ENCODE results near the gene CACNB4.
"Not testable (repeated sequence)": the region's sequence is repeated elsewhere in the genome, so short reads cannot be mapped to it uniquely, and the experiment has no call there.

Gene CACNB4

GRCh38 chr2:152019732-152020131, 79.1 kb downstream of the CACNB4 start:
- no peak for DNase-seq (ENCODE audit: low read depth)

GRCh38 chr2:152016181-152017120, 82.4 kb downstream of the CACNB4 start:
- DNase-seq (ENCODE audit: low read depth) = no peak

GRCh38 chr2:152015552-152015951, 83.3 kb downstream of the CACNB4 start:
- no peak for DNase-seq (ENCODE audit: low read depth)

- DNase-seq (ENCODE audit: low read depth) = peak; percentile 4
These were observed 86.1 kb downstream of the CACNB4 start for GRCh38 chr2:152012697-152013096.

- DNase-seq (ENCODE audit: low read depth) = no peak
These were observed 87.1 kb downstream of the CACNB4 start for GRCh38 chr2:152011724-152012123.

GRCh38 chr2:152005607-152006006, 93.2 kb downstream of the CACNB4 start:
- DNase-seq (ENCODE audit: low read depth) = no peak

GRCh38 chr2:152003283-152003682, 95.6 kb downstream of the CACNB4 start:
- not testable (repeated sequence) for DNase-seq (ENCODE audit: low read depth)

- DNase-seq (ENCODE audit: low read depth) = peak; percentile 9
These were observed 99.8 kb downstream of the CACNB4 start for GRCh38 chr2:151999053-151999452.

- no peak for DNase-seq (ENCODE audit: low read depth)
These were observed 102.4 kb downstream of the CACNB4 start for GRCh38 chr2:151996243-151997003.

GRCh38 chr2:151995161-151995557, 103.7 kb downstream of the CACNB4 start:
- no peak for DNase-seq (ENCODE audit: low read depth)

GRCh38 chr2:151994178-151994577, 104.7 kb downstream of the CACNB4 start:
- not testable (repeated sequence) for DNase-seq (ENCODE audit: low read depth)

GRCh38 chr2:151991010-151991409, 107.8 kb downstream of the CACNB4 start:
- no peak for DNase-seq (ENCODE audit: low read depth)

GRCh38 chr2:151989378-151989777, 109.5 kb downstream of the CACNB4 start:
- no peak for DNase-seq (ENCODE audit: low read depth)

GRCh38 chr2:151987484-151987883, 111.4 kb downstream of the CACNB4 start:
- no peak for DNase-seq (ENCODE audit: low read depth)

- no peak for DNase-seq (ENCODE audit: low read depth)
These were observed 114.3 kb downstream of the CACNB4 start for GRCh38 chr2:151984424-151985083.

- DNase-seq (ENCODE audit: low read depth) = no peak
These were observed 115.6 kb downstream of the CACNB4 start for GRCh38 chr2:151983221-151983620.

- no peak for DNase-seq (ENCODE audit: low read depth)
These were observed 117.0 kb downstream of the CACNB4 start for GRCh38 chr2:151981886-151982285.

- DNase-seq (ENCODE audit: low read depth) = no peak
These were observed 119.2 kb downstream of the CACNB4 start for GRCh38 chr2:151979694-151980093.

- DNase-seq (ENCODE audit: low read depth) = no peak
These were observed 120.1 kb downstream of the CACNB4 start for GRCh38 chr2:151978709-151979108.

- no peak for DNase-seq (ENCODE audit: low read depth)
These were observed 121.2 kb downstream of the CACNB4 start for GRCh38 chr2:151977631-151978030.

- DNase-seq (ENCODE audit: low read depth) = no peak
These were observed 121.9 kb downstream of the CACNB4 start for GRCh38 chr2:151976945-151977353.
